Fibroblast of the aortic adventitia (primary cell): ENCODE results near the gene ARHGEF37. TPM values are rescaled to one million over a fixed set of nuclear protein-coding genes. Genes with fewer than 3 reads are reported as not detected.

Source experiments
- DNase-seq: peaks from one replicate; pipeline ENCODE4 v3.0.0-alpha.2; 2010; ENCODE audit warnings: low read depth
- H3K4me3 ChIP-seq: 2 replicates; pipeline ENCODE4 v1.5.1; 2011; ENCODE audit warnings: low read depth, mild to moderate bottlenecking, control low read depth, low read length, moderate library complexity
- CTCF ChIP-seq: IDR thresholded peaks from 2 replicates; pipeline ENCODE4 v1.5.1; 2011; ENCODE audit warnings: mild to moderate bottlenecking, low read length, control low read depth, inconsistent platforms; ENCODE audit not compliant: insufficient read depth
- total RNA-seq: library from RNA; depleted of rRNA; stranded (reverse); fragments of >200 nt; gene quantifications from 2 replicates; pipeline ENCODE4 v1.2.3, GENCODE V29; 2012; ENCODE audit warnings: low replicate concordance

Gene ARHGEF37
- total RNA-seq, 1 donor: 2.7 TPM

- no peak for TF ChIP-seq CTCF
- peak overlapping the region; percentile 64 for H3K4me3 ChIP-seq
- DNase-seq: no peak
Observed at GRCh38 chr5:149580808-149581191, 498 bp upstream of the ARHGEF37 start.

GRCh38 chr5:149581931-149582768, 852 bp downstream of the ARHGEF37 start:
- DNase-seq: peak; percentile 43
- no peak for TF ChIP-seq CTCF

GRCh38 chr5:149583394-149583793, 2.1 kb downstream of the ARHGEF37 start:
- DNase-seq: peak; percentile 60
- no peak for TF ChIP-seq CTCF
- H3K4me3 ChIP-seq: no peak overlapping the region

More at GRCh38 chr5:149581931-149582768, 852 bp downstream of the ARHGEF37 start:
- peak overlapping the region; percentile 64 for H3K4me3 ChIP-seq

GRCh38 chr5:149584121-149584520, 2.8 kb downstream of the ARHGEF37 start:
- TF ChIP-seq CTCF: no peak
- no peak for DNase-seq
- H3K4me3 ChIP-seq: no peak overlapping the region

GRCh38 chr5:149585910-149586309, 4.6 kb downstream of the ARHGEF37 start:
- H3K4me3 ChIP-seq: no peak overlapping the region
- TF ChIP-seq CTCF: no peak
- no peak for DNase-seq

GRCh38 chr5:149586708-149587318, 5.5 kb downstream of the ARHGEF37 start:
- TF ChIP-seq CTCF: no peak
- no peak for DNase-seq
- no peak overlapping the region for H3K4me3 ChIP-seq
